Tibial nerve (tissue), 3 donors: ENCODE measurements around the gene HECW1.

Experiments
- POLR2A ChIP-seq, 2 donors: fragments of 450-650 bp; IDR thresholded peaks; one replicate each; pipeline ENCODE4 v1.6.1; 2017; ENCODE audit warnings: antibody characterized with exemption in 2 of 2, mild to moderate bottlenecking in 2 of 2, moderate library complexity in 2 of 2
- TF ChIP-seq, protein P1 (sequence below), 5 experiments: fragments of 200-600 bp in 3 of 5; fragments of 450-650 bp in 2 of 5; sonication (generic) in 3 of 5; IDR thresholded peaks; one replicate each; pipeline ENCODE4 v1.5.1; 2016 to 2019; ENCODE audit warnings: antibody characterized with exemption in 5 of 5, mild to moderate bottlenecking in 3 of 5, moderate library complexity in 2 of 5

- TF ChIP-seq, protein P1, sequence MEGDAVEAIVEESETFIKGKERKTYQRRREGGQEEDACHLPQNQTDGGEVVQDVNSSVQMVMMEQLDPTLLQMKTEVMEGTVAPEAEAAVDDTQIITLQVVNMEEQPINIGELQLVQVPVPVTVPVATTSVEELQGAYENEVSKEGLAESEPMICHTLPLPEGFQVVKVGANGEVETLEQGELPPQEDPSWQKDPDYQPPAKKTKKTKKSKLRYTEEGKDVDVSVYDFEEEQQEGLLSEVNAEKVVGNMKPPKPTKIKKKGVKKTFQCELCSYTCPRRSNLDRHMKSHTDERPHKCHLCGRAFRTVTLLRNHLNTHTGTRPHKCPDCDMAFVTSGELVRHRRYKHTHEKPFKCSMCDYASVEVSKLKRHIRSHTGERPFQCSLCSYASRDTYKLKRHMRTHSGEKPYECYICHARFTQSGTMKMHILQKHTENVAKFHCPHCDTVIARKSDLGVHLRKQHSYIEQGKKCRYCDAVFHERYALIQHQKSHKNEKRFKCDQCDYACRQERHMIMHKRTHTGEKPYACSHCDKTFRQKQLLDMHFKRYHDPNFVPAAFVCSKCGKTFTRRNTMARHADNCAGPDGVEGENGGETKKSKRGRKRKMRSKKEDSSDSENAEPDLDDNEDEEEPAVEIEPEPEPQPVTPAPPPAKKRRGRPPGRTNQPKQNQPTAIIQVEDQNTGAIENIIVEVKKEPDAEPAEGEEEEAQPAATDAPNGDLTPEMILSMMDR (IDR thresholded peaks at IDR 0.05) = no peak
- TF ChIP-seq POLR2A (IDR thresholded peaks at IDR 0.05) = no peak
Measured at GRCh38 chr7:43502941-43503340, 390.5 kb downstream of the HECW1 start.
